Spleen (tissue), 7 donors: ENCODE measurements around the gene HERC5.

Source experiments
- POLR2A ChIP-seq, 3 donors: fragments of 450-650 bp; IDR thresholded peaks; one replicate each; pipeline ENCODE4 v1.5.1; 2017; ENCODE audit warnings: antibody characterized with exemption in 3 of 3, mild to moderate bottlenecking in 1 of 3
- POLR2AphosphoS5 ChIP-seq, 3 donors: sonication (generic); formaldehyde crosslinking; IDR thresholded peaks; one replicate each; pipeline ENCODE4 v1.5.1; 2017; ENCODE audit warnings: antibody characterized with exemption in 3 of 3
- TF ChIP-seq, protein P1 (sequence below), 11 experiments: fragments of 200-600 bp in 7 of 11; fragments of 450-650 bp in 4 of 11; sonication (generic) in 4 of 11; IDR thresholded peaks in 8 of 11; conservative IDR thresholded peaks in 3 of 11; 1 replicate in 7 of 11; 2 replicates in 4 of 11; pipeline versions ENCODE4 v1.4.0 to v1.8.0; 2016 to 2021; ENCODE audit warnings: antibody characterized with exemption in 11 of 11, inconsistent platforms in 4 of 11, mild to moderate bottlenecking in 1 of 11
- donor health status: DM: no; HTN: no; CAD: no; lungs with moderate emphysema.
- donor health status: DM: no; HTN: no; CAD: no.
- donor health status: DM: no; HTN: no; CAD: no.

DNA sequence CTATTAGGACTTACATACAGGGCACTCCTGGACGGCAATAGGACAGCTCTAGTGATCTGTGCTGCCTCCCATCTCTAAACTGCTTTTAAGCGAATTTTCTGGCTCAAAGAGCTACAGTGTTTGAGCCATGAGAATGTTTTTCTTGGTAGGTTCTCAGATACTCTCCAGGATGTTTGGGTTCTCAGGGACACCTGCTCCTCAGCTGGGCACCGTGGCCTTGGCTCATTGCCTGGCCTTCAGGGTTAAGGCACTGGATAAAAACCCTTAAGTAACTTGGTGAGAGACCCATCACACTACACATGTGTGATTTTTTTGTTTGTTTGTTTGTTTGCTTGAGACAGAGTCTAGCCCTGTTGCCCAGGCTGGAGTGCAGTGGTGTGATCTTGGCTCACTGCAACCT is 38.5 kb upstream of the HERC5 start:
- TF ChIP-seq, protein P1, sequence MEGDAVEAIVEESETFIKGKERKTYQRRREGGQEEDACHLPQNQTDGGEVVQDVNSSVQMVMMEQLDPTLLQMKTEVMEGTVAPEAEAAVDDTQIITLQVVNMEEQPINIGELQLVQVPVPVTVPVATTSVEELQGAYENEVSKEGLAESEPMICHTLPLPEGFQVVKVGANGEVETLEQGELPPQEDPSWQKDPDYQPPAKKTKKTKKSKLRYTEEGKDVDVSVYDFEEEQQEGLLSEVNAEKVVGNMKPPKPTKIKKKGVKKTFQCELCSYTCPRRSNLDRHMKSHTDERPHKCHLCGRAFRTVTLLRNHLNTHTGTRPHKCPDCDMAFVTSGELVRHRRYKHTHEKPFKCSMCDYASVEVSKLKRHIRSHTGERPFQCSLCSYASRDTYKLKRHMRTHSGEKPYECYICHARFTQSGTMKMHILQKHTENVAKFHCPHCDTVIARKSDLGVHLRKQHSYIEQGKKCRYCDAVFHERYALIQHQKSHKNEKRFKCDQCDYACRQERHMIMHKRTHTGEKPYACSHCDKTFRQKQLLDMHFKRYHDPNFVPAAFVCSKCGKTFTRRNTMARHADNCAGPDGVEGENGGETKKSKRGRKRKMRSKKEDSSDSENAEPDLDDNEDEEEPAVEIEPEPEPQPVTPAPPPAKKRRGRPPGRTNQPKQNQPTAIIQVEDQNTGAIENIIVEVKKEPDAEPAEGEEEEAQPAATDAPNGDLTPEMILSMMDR (IDR thresholded peaks at IDR 0.05 in 8 of 11, conservative IDR thresholded peaks at IDR 0.05 in 3 of 11), result no peak
- TF ChIP-seq POLR2A (IDR thresholded peaks at IDR 0.05) (no peak), POLR2AphosphoS5 (IDR thresholded peaks at IDR 0.05) (no peak)
